Aorta (tissue), 5 donors: ENCODE data around the gene FBXO21. TPM values are rescaled to one million over a fixed set of nuclear protein-coding genes. Genes with fewer than 3 reads are reported as not detected.
A peak's percentile ranks its signal among the peaks of the same experiment; 100 is the strongest.
"Not testable (repeated sequence)": the region's sequence is repeated elsewhere in the genome, so short reads cannot be mapped to it uniquely, and the experiment has no call there.

Experiments
- ATAC-seq: fragments of 200-7000 bp; cut with Tn5 transposase; one replicate; pipeline ENCODE4 v1.9.1; 2022; ENCODE audit warnings: moderate library complexity; ENCODE audit not compliant: low FRiP score
- DNase-seq, 2 donors: peaks; one replicate each; pipeline ENCODE4 v3.0.0-alpha.2; 2020
- H3K27ac ChIP-seq, 2 donors: one replicate each; pipeline ENCODE4 v1.5.1; 2013; ENCODE audit warnings: low read length in 2 of 2, mild to moderate bottlenecking in 2 of 2, moderate library complexity in 2 of 2, control low read depth in 1 of 2, inconsistent platforms in 1 of 2, low read depth in 1 of 2
- H3K27me3 ChIP-seq, 2 donors: one replicate each; pipeline ENCODE4 v1.6.1; 2013; ENCODE audit warnings: control low read depth in 1 of 2, low read length in 1 of 2, mild to moderate bottlenecking in 1 of 2, moderate library complexity in 1 of 2; ENCODE audit not compliant: insufficient read depth in 2 of 2, control insufficient read depth in 1 of 2
- H3K36me3 ChIP-seq, 2 donors: one replicate each; pipeline ENCODE4 v1.6.1; 2013; ENCODE audit warnings: control low read depth in 1 of 2, low read length in 1 of 2, mild to moderate bottlenecking in 1 of 2; ENCODE audit not compliant: insufficient read depth in 2 of 2, control insufficient read depth in 1 of 2
- H3K4me1 ChIP-seq, 2 donors: one replicate each; pipeline ENCODE4 v1.6.1; 2013; ENCODE audit warnings: low read length in 2 of 2, control low read depth in 1 of 2, mild to moderate bottlenecking in 1 of 2, moderate library complexity in 1 of 2; ENCODE audit not compliant: insufficient read depth in 2 of 2, control insufficient read depth in 1 of 2
- H3K4me3 ChIP-seq, 2 donors: one replicate each; pipeline ENCODE4 v1.5.1; 2013; ENCODE audit warnings: low read length in 2 of 2, control low read depth in 1 of 2, mild to moderate bottlenecking in 1 of 2
- H3K9me3 ChIP-seq: one replicate; pipeline ENCODE4 v1.6.1; 2013; ENCODE audit warnings: mild to moderate bottlenecking, low read length; ENCODE audit not compliant: control insufficient read depth
- WGBS, 2 donors: extraction: QIAGEN DNeasy Blood & Tissue Kit; methylation state at CpG; one replicate each; pipeline ENCODE4 v1.1.7; 2013; 5-methylcytosine and 5-hydroxymethylcytosine counted together
- intact Hi-C, 2 donors: fragments of 100-400 bp; cut with DNase I; formaldehyde crosslinking; loops; one replicate each; pipeline versions ENCODE4 v1.14.2 to v1.15.0; 2022
- polyA plus RNA-seq, 2 donors: library from polyadenylated mRNA; stranded (reverse); fragments of 200-250 nt; gene quantifications; one replicate each; pipeline ENCODE4 v1.2.3, GENCODE V29; 2013
- total RNA-seq, 2 donors: library from RNA; stranded (reverse); fragmentation: NEBNext Ultra II Directional; extraction: Animal tissue kit (Norgen Biotek cat#: 25700); gene quantifications; one replicate each; pipeline ENCODE4 v1.2.1, GENCODE V29; 2021
- donor health status: healthy with polysubstance abuse.
- donor health status: Bipolar disorder and iron deficiency.
- donor health status: DM: no; HTN: no; CAD: no.
- donor health status: DM: no; HTN: no; CAD: no.
- donor health status: DM: yes; HTN: yes; CAD: no.

Gene FBXO21
- total and polyA plus RNA-seq, 4 donors, result 9.3 to 35.8 (median 22.7) TPM

DNA sequence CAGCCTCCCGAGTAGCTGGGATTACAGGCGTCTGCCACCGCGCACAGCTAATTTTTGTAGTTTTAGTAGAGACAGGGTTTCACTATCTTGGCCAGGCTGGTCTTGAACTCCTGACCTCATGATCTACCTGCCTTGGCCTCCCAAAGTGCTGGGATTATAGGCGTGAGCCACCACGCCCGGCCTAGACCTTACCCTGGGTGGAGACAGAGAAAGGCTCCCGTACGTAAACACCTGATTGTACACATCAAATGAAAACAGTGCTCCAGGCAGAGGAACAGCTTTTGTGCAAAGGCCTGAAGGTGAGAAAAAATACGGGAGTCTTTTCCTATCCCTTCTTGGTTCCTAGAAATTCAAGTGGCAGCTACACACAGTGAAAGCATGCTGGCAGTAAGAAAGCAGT, 95.1 kb downstream of the FBXO21 start:
- intact Hi-C loops, H3K4me3 ChIP-seq, H3K27me3 ChIP-seq, ATAC-seq, H3K27ac ChIP-seq, H3K36me3 ChIP-seq, H3K4me1 ChIP-seq, H3K9me3 ChIP-seq: not testable (repeated sequence)
- 90 to 92% methylated on average over 10 of the region's 10 CpGs for WGBS, 2 donors
- peak in 1 of 2 donors; percentile 20 for DNase-seq

DNA sequence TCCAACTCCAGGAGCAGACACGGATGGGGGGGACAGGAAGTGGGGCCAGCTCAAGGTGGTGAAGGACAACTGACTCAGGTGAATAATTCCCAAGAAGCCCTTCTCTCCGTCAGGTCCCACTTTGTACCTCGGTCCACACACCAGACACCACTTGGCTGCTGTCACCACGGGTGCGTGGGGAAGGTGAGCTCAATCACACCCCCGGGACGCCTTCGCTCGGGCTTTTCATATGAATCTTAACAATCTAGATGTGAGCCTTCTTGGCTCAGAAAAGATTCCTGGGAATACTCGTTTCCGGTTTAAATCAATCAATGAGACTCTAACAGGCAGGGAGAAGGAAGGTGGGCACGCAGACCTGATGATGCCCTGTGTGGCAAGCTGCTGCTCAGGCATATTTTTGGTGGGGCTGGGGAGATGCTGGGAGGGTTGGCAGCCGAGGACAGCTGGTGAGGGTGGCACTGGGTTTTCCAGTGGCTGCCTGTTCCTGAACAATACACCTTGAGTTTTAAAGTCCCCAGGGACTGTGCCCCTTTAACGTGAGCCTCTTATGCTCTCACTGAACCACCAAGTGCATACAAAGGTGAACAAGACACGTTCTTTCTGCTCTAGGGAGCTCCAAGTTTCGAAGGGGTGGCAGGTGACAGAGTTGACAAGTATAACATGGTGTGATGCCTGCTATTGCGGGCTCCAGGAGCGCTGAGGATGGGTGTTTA, 96.2 kb downstream of the FBXO21 start:
- DNase-seq (peak; percentile 16 to 46), ATAC-seq (no peak)
- Histone ChIP-seq H3K27ac (no peak overlapping the region), H3K36me3 (no peaks in the 10 kb centered on the region), H3K27me3 (no peaks in the 10 kb centered on the region), H3K4me1 (no peaks in the 10 kb centered on the region), H3K9me3 (no peaks in the 10 kb centered on the region), H3K4me3 (no peak overlapping the region)
- 51 to 57% methylated on average over 18 of the region's 18 CpGs for WGBS, 2 donors
- intact Hi-C loops, result no loop called here

DNA sequence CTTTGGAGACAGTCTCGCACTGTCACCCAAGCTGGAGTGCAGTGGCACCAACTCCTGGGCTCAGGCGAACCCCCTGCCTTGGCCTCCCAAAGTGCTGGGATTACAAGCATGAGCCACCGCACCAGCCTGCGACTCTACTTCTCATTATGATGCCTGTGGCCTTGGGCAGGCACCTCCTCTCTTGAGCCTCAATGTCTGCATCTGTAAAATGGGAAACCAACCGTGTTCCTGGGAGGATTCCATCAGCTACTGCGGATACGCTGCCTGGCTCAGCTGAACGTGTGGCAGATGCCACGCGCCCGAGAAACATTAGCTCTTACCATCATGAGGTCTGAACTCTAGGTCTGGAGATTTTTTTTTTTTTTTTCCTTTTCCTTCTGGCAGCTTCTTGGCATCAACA, 96.8 kb downstream of the FBXO21 start:
- intact Hi-C loops, result no loop called here
- Histone ChIP-seq H3K9me3 (no peaks in the 10 kb centered on the region), H3K4me3 (no peak overlapping the region), H3K4me1 (no peaks in the 10 kb centered on the region), H3K36me3 (no peaks in the 10 kb centered on the region), H3K27me3 (peaks cover 0 to 2% of the 10 kb centered on the region in 2 donors), H3K27ac (no peak overlapping the region)
- ATAC-seq (no peak), DNase-seq (peak; percentile 21 to 60)
- 72 to 77% methylated on average over 11 of the region's 11 CpGs for WGBS, 2 donors

DNA sequence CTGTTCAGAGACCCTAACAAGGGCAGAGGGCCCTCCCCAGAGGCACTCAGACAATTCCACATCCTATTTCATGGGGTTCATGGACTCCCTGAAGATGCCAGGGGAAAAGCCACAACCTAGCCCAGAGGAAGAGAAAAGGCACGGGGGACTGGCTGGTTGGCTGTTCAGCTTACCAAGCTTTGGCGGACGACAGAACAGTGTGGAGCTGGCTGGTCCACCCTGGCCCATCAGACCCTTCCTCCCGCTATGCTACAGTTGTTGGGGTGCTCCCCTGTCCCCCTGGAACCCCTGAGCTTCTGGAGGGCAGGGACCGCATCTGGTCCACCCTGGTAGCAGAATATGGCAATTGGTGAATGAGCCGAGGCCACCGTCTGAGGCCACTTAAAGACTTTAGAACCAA, 97.4 kb downstream of the FBXO21 start:
- ATAC-seq (no peak), DNase-seq (peak; percentile 36 to 48)
- WGBS, 2 donors, result 92 to 93% methylated on average over 7 of the region's 7 CpGs
- H3K27me3 ChIP-seq, result peaks cover 0 to 2% of the 10 kb centered on the region in 2 donors
- H3K4me1 ChIP-seq, result no peaks in the 10 kb centered on the region
- no peaks in the 10 kb centered on the region for H3K36me3 ChIP-seq
- no peak overlapping the region for H3K4me3 ChIP-seq
- H3K27ac ChIP-seq, result no peak overlapping the region
- intact Hi-C loops, result no loop called here
- H3K9me3 ChIP-seq, result no peaks in the 10 kb centered on the region

DNA sequence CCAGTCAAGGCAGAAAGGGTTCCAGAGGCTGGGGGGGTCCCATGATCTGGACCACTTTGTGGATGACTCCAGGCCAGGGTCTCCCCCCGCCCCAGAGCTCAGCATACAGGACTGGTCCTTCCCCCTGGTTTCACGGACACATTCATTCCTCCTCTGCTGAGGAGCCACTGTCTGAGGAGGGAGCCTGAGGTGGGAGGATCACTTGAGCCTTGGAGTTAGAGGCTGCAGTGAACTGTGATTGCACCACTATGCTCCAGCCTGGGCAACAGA, 97.8 kb downstream of the FBXO21 start:
- DNase-seq (peak in 1 of 2 donors; percentile 13), ATAC-seq (no peak)
- H3K27me3 ChIP-seq, result peaks cover 0 to 2% of the 10 kb centered on the region in 2 donors
- H3K36me3 ChIP-seq, result no peaks in the 10 kb centered on the region
- 92 to 100% methylated on average over 2 of the region's 2 CpGs for WGBS, 2 donors
- H3K4me3 ChIP-seq, result no peak overlapping the region
- H3K9me3 ChIP-seq, result no peaks in the 10 kb centered on the region
- intact Hi-C loops, result no loop called here
- H3K27ac ChIP-seq, result no peak overlapping the region
- no peaks in the 10 kb centered on the region for H3K4me1 ChIP-seq

Other genes starting within 250 kb of the FBXO21 start
- gene TESC, start 91.1 kb downstream of the FBXO21 start, total RNA-seq, result 10 to 100 TPM in 1 of 2 donors, 1 to 10 TPM in 1; 5.4 to 17.1 TPM
- 1 to 10 TPM in 1 of 2 donors, under 1 TPM in 1; 0.38 to 1.2 TPM for gene TESC, start 91.1 kb downstream of the FBXO21 start, polyA plus RNA-seq
- under 1 TPM; 0.19 to 0.66 TPM for gene NOS1, start 171.2 kb upstream of the FBXO21 start, total RNA-seq
- gene NOS1, start 171.2 kb upstream of the FBXO21 start, polyA plus RNA-seq, result under 1 TPM; 0.05 to 0.25 TPM